GM19023 (cell line): ENCODE measurements around the gene ROMO1.
"Not testable (repeated sequence)": the region's sequence is repeated elsewhere in the genome, so short reads cannot be mapped to it uniquely, and the experiment has no call there.

Source experiments
- ATAC-seq: cut with Tn5 transposase; IDR thresholded peaks from one replicate; pipeline ENCODE4 v1.9.1; 2021; ENCODE audit warnings: mild to moderate bottlenecking, moderate library complexity; ENCODE audit not compliant: unreplicated experiment

The ROMO1 gene

DNA sequence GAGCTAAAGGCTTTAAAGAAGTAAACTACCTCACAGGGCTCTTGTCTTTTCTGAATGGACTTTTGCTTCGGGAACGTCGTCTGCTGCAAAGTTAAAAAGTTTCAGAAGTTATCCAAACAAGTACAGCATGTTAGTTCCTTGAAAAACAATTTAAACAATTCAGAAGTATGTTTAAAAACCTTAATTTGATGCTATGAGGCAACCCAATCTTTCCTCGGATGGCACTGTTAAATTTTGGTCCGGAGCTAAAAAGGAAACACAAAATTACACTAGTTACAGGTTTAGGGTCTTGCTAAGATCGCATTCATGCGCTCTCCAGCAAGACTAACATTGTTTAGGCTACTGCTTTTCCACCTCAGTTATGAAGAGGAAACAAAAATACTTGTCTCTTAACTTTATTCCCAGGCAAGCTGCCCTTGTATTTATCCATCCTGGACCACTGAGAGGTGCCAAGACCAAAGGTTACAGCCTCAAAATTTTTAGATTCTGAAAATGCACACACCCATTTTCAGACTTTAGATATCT is 30.1 kb downstream of the ROMO1 start:
- ATAC-seq: no peak

DNA sequence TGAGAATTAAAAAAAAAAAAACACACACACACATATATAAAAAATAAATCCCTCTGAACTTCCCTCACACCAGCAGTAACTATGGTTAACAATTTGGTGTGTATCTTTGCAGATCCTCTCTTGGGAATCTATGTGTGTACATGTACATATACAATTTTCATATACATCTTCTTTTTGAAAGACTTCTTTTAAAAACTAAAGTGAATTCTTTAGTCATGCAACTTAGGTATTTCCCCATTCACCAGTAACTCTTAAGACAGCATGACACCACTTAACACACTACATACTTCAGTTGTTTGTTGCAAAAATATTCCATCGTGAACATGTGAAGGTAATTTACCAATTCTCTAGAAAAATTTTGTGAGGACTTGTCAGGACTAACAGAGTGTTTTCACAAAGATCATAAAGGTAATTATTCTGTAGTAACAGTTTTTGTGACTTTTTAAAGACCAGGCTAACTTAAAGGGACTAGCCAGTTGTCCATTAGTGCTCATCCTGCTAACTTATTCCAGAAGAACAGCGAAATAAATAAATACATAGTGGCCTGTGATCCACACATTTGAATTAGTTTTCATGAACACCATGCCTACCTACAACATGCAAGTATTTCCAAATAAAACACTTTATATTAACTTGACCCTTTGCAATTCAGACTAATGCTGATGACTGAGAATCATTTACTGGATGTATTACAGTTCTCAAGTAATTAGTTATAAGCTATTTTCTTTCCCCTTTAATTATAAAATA is 30.8 kb downstream of the ROMO1 start:
- no peak for ATAC-seq

DNA sequence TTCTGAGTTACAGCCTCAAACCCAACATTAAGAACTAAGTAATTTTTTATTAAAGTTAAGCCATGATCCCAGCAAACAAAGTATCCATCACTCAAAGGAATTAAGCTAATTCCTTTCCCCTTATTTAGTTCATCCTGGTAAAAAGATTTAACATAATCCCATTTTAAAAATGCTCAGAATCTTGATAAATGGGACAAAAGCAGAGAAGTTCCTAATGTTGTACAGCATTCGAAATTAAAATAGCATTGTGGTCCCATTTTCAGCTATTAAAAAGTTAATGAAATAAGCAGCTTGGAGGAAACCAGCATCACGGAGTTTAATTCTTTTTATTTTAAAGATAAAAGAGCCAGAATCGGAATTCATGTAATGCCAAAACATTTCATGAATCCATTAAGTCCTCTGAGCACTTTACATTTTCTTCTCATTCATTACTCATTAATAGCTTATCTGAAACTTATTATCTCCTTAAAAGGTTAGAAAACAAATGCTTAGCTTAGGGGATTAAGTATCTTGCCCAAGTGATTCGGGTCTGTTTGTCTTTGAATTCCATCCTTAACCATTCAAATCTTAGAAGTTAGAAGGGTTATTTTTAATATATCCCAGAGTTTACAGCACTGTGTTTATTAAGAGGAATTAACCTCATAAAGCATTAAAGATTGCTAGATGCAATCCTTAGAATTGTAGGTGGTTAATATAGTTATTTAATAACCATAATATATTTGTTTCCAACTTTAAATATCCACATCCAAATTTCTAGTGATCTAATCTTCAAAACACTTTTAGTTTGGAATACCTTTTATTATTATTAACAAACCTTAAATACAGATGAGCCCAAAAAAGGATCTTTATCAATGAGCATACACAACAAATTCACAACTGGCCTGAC is 31.6 kb downstream of the ROMO1 start:
- ATAC-seq: no peak

DNA sequence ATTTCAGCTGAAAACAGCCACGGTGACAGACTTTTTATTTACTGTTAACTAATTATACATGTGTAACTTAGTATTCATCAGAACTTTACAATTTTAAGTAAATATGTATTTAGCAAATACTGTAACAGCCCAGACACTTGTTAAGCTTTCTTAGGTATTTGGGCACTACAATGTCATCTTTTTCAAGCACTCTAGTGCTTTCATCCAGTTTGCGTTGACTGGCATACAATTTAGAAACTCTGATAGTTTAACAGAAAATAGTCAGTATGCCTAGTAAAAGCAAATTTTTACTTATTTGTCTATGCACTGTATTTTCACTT is 32.2 kb downstream of the ROMO1 start:
- no peak for ATAC-seq

DNA sequence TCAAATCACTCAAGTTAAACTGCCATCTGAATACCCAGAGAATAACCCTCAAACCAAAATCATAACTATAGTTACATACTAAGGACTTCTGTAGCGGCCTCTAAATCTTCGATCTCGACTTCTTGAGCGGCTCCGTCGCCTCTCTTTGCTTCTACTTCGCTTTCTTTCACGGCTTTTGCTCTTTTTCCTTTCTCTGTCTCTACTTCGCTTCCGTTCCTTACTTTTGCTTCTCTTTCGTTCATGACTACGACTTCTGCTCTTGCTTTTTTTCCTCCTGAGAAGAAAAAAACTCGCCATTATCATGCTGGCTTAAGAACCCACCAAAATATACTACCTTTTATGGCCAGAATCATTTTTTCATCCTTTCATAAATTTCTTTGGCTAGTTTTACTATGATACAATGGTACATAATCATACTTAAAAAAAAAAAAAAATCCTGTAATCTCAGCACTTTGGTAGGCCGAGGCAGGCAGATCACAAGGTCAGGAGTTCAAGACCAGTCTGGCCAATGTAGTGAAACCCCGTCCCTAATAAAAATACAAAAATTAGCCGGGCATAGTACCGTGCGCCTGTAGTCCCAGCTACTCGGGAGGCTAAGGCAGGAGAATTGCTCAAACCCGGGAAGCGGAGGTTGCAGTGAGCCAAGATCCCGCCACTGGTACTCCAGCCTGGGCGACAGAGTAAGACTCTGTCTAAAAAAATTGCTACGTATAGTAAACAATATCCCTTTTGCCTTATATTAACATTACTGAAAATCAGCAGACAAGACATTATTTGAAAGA is 32.8 kb downstream of the ROMO1 start:
- no peak for ATAC-seq

DNA sequence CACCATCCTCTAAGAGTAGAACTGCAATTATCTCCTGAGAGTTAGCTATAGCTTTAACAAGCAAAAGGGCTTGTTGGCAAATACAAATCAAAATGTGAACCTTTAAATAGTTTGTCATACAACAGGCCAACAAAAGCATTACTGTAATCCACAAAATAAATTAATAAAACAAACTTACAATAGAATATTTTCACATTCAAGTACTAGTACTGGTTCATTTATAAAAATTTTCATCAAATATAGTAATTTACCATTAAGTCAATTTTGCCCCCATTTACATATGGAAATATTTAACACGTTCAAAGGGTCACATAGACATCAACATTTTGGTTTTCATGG is 33.4 kb downstream of the ROMO1 start:
- ATAC-seq: no peak

DNA sequence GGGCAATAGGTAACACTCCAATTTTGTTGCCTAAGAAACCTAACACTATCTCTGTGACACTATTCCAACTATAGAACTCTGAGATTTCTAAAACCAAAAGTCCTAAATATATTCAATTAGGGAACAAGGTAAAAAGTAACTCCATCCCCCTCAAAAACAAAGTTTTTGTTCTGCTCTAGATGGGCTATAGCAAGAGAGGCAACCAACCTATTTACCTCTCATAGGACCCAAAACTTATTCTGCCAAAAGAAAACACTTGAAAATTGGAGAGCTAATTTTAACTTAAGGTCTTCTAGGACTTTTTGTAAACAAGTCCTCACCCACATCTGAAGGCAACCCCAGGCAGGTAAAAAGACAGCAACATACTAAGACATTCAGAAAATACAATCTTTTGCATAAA is 35.2 kb downstream of the ROMO1 start:
- no peak for ATAC-seq

DNA sequence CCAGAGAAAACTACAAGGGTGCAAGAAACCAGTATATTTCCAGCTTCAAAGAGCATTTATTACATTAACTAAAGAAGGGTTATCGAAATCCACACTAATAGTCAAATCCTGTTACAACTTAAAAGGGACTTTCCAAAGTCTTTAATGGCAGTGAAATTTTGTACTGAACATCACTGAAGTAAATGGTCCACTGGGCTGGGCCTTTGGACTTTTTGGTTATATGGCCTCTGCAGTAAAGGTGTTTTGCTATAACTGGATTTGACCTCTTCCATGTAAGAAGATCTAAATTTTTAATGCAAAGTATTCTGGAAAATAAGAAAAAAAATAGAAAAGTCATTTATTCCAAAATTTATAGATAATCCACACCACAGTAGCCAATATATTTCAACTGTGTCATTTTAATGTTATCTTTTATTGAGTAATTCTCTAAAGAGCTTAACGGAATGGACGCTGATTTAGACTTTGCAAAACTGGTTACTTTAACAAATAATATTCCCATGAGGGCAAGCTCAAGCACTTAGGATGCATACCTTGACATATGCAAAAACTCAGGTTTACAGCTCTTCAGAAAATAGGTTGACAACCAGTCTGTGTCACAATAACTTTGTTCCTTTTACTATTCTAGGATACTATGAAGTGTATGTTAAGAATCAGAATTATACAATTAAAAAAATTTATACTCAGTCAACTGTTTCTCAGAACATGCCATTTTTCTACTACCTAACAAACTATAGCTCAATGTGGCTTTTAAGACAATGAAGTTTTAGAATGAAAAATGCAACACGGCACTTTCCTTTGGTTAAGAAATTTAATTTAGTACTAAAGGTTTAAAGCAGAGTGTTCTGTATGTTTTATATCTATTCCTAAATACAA is 35.8 kb downstream of the ROMO1 start:
- no peak for ATAC-seq

DNA sequence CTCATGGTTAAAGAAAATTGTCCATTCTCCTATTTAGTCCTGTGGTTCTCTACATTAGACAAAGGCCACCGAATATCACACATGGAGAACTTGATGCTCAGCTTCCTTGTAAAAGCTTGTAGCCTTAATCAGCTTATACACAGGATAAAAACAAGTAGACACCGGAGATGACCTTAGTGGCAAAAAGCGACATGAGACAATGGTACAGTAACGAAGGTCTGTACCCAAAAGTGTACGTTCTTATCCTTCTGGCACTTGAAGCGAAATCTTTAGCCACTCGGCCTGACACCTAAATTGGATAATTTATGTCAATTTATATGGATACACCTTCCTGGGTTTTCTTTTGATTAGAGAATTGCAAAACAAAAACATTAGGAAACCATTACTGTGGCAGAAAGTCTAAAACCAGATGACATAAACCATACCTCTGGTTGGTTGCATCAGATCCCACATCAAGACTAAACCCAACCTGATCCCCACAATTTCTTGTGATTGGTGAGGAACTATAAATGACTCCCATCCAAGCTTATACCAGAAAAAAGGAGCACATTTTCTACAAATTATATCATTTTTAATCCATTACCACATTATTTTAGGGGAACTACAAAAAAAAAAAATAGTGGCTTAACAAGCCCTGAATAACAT is 36.7 kb downstream of the ROMO1 start:
- ATAC-seq: no peak

DNA sequence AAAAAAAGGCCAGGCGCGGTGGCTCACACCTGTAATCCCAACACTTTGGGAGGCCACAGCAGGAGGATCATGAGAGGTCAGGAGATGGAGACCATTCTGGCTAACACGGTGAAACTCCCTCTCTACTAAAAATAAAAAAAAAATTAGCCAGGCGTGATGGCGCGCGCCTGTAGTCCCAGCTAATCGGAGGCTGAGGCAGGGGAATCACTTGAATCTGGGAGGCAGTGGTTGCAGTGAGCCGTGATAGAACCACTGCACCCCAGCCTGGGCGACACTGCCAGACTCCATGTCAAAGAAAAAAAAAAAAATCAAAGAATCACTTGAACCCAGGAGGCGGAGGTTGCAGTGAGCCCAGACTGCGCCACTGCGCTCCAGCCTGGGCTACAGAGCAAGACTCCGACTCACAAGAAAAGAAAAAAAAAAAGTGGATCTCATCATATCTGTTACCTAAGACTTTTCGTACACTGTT is 38.7 kb downstream of the ROMO1 start:
- ATAC-seq: no peak

DNA sequence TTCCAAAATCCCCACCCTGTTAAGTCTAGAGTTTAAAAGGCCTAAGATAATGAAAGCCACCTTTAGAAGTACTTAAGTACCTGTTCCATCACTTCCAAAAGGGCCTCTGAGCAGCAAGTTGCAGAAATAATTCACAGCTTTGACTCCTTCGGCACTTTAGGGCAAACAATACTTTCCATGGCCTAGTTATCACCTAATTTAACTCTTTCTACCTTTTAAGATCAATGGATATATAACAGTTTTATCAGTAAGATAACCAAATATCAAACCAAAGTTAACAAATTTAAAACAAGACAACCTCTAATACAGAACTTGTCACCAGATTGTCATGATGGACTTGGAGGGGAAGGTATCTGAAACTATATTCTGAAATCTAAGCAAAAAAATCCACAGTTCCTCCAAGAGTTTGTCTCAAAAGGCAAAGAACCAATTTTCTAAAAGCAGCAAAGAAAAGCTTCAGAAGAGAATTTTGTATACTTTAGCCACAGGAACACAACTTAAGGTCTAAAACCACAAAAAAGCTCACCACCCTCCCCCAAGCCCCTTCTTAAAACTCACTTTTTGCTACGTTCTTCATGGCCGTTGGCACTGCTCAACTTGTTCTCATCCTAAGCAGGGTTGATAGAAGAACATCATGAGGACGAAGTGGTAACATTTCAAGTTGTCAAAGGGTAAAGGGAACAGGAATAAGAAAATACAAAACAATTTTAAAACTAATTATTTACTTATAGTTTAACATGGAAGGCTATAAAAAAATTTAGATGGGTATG is 39.4 kb downstream of the ROMO1 start:
- ATAC-seq: no peak

DNA sequence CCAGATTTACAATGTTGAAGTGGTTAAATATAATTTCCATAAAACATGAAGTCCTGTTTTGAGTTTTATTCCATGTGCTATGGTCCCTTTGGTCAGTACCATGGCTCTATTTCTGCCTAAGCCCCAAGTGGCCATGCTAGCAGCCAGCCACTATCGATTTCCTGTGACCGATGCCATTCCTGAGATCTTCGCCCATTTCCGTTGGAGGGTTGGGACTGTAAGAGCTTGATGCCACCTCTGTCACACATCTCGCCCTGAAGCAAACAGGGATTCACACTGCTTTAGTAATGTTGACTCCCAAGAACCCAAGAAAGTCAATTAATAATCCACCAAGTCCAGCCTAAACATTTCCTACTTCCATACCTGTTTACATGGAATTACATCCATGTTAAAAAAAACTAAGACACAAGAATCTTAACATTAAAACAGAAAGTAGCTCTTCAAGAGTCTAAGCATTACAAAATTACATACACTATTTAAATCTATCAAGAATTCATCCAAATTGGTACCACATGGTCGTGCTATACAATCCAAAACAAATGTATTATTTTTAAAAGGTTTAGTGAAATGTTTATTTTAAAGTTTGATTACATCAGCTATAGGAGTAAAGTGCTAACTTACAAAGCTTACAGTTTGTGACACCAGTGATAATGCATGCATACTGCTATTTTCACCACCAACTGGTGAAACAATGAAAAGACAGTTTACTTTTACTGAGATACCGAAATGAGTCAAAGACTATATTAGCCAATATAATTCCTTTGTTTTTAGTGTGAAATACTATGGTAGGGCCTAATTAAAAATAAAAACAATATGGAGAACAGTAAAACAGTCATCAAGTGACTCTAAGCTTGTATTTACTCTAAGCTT is 40.3 kb downstream of the ROMO1 start:
- ATAC-seq: no peak

DNA sequence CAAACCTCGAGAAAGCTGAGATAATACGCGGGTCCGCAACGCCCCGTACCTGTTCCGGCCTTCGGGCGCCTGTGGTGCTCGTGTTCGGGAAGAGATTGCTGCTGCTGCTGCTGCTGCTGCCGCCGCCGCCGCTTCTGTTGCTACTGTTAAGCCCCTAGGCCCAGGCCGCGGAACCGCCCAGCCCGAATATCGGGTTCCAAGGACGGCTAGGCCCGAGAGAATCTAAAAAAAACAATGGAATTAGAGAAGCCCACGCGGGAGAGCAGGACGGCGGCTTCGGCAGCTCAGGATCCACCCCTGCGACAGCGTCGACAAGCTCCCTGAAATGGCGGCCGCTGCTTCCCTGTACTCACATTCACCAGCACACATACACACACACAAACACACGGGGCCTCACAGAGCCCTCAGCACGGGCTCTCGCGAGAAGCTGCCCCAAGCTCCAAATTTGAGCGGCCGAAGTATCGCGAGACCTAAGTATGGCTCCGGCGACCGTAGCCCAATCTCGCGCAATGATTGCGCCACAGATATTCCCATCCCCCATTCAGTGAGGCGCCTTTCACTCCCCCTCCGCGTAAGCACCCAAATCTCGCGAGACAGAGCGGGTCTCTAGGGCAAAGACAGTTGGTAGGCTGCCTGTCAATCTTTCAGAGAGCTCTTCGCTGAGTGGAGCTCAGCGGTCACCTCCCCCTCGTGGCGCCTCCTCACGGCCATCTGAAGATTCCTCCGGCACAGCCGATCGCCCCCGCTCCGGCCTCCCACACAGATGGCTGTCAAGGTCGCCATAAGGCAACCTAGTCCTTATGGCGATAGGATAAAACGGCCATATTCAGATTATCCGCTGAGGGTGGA is 42.9 kb downstream of the ROMO1 start, which contains the start of gene RBM39:
TSS of gene RBM39 (minus strand) at position 369 of the 849 bp plus-strand sequence. CDS start 1,386 bp downstream, outside the sequence.
- peak; percentile 84 for ATAC-seq

DNA sequence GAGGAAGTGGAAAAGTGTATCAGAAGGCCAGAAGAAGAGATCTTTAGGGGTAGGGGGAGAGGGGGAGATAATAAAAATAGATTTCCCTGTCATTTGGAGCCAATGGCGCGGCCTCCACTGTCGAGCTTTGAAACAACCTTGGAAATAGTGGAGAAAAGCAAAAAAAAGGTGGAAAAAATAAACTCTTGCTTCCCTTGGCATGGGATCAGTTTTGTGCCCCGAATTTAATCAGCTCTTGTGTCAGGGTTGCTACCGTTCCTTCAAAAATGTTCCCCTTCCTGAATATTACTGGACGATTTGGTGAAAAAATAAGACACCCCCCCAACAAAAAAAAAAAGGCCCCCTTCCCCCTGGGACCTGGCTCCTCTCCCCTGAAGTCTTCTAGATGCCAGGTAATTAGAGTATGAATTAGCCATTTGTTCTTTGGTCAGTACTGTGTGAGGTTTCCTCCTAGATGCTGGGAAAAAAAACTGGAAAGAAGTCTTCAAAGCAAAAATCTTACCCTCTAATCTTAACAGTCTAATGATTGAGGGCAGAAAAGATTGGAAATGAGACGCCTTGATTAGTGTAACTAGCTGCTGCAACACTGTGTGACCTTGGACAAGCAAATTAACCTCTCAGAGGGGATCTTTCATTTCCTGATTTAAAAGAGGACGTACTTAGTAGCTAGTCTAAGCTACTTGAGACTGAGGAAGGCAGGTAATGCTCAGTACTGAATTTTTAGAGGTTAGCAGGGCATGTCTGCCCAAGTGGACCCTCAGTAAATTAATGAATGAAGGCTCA is 43.7 kb downstream of the ROMO1 start:
- no peak for ATAC-seq

DNA sequence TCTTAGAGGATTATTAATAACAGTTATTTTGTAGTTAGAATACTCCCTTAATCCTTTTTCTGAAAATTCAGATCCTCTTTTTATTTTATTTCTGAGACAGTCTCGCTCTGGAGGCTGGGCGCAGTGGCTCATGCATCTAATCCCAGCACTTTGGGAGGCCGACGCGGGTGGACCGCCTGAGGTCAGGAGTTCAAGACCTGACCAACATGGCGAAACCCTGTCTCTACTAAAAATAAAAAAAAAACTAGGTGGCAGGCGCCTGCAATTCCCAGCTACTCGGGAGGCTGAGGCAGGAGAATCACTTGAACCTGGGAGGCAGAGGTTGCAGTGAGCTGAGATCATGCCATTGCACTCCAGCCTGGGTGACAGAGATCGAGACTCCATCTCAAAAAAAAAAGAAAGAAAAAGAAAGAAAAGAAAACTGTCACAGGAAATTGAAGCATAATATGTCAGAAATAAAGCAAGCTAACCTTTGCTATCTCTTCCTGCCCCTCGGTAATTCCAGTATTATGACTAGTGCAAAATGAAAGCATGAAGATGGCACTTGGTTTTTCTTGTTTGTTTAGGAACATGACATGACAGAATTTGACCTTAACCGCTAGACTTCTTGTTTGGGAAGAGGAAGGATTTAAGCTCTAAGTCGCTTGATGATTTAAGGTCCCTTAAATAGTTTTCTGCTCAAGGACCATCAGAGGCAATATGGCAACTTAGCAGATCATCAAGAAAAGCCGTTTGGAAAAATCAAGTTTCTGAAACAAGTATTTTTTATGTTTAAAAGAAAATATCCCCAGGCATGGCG is 44.7 kb downstream of the ROMO1 start:
- no peak for ATAC-seq

DNA sequence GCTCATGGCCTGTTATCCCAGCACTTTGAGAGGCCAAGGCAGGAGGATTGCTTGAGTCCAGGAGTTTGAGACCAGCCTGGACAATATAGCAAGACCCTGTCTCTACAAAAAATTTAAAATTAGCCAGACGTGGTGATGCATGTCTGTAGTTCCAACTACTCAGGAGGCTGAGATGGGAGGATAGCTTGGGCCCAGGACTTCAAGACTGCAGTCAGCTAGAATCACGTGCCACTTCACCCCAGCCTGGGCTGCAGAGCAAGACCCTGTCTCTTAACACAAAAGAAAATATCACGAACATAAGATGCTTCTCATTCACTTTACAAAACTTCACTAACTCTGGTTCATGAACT is 45.3 kb downstream of the ROMO1 start:
- not testable (repeated sequence) for ATAC-seq
